B cell (primary cell): Measurements from ENCODE around the gene HIRA. TPM values are rescaled to one million over a fixed set of nuclear protein-coding genes. Genes with fewer than 3 reads are reported as not detected.

ENCODE experiments used
- ATAC-seq: fragments of 200-7000 bp; cut with Tn5 transposase; one replicate; pipeline ENCODE4 v1.10.0; 2021; ENCODE audit warnings: low read depth, mild to moderate bottlenecking, moderate number of reproducible peaks, moderate library complexity
- CTCF ChIA-PET: fragments of 350-600 bp; sonication (Branson Sonifier 250); formaldehyde crosslinking; loops from one replicate; lab custom pipeline; 2021; ENCODE audit warnings: antibody characterized with exemption, inconsistent platforms; lab: Charles Lee
- POLR2A ChIA-PET: fragments of 350-600 bp; sonication (Branson Sonifier 250); formaldehyde crosslinking; loops from one replicate; lab custom pipeline; 2021; ENCODE audit warnings: antibody characterized with exemption; lab: Charles Lee
- DNase-seq: peaks from one replicate; pipeline ENCODE4 v3.0.0; 2013
- H2AFZ ChIP-seq: 2 replicates; pipeline ENCODE4 v1.6.1; 2012; ENCODE audit warnings: mild to moderate bottlenecking, low read depth, low read length; ENCODE audit not compliant: insufficient read depth, poor library complexity, severe bottlenecking
- H3K27ac ChIP-seq, 2 donors: 1 replicate in 1 of 2; 2 replicates in 1 of 2; pipeline ENCODE4 v1.5.1; 2012 to 2013; ENCODE audit warnings: low read length in 2 of 2, mild to moderate bottlenecking in 2 of 2, moderate library complexity in 1 of 2
- H3K27me3 ChIP-seq, 4 experiments: fragments of 200-600 bp in 1 of 4; sonication (generic) in 1 of 4; replicated peaks in 1 of 4; 1 replicate in 2 of 4; 2 replicates in 2 of 4; pipeline versions ENCODE4 v1.6.1 to v1.7.0; 2013 to 2016; ENCODE audit warnings: low read length in 3 of 4, mild to moderate bottlenecking in 2 of 4, mixed read lengths in 1 of 4, moderate library complexity in 1 of 4; ENCODE audit not compliant: insufficient read depth in 4 of 4, control insufficient read depth in 3 of 4; ENCODE audit errors: control extremely low read depth in 1 of 4
- H3K36me3 ChIP-seq, 2 experiments: replicated peaks in 1 of 2; 1 replicate in 1 of 2; 2 replicates in 1 of 2; pipeline versions ENCODE4 v1.6.1 to v1.7.1; 2013; ENCODE audit warnings: low read length in 1 of 2; ENCODE audit not compliant: insufficient read depth in 2 of 2, control insufficient read depth in 1 of 2; ENCODE audit errors: control extremely low read depth in 1 of 2, extremely low read depth in 1 of 2
- H3K4me1 ChIP-seq, 2 donors: fragments of 200-600 bp in 1 of 2; sonication (generic) in 1 of 2; 1 replicate in 1 of 2; 2 replicates in 1 of 2; pipeline versions ENCODE4 v1.5.1 to v1.6.1; 2013 to 2017; ENCODE audit warnings: low read length in 2 of 2; ENCODE audit not compliant: control insufficient read depth in 2 of 2, insufficient read depth in 2 of 2
- H3K4me2 ChIP-seq: replicated peaks from 2 replicates; pipeline ENCODE3; 2012; ENCODE audit warnings: mild to moderate bottlenecking, low read depth, low read length; ENCODE audit not compliant: poor library complexity, severe bottlenecking
- H3K4me3 ChIP-seq, 5 experiments: fragments of 200-600 bp in 1 of 5; sonication (generic) in 1 of 5; 1 replicate in 3 of 5; 2 replicates in 2 of 5; pipeline versions ENCODE4 v1.5.1 to v1.7.0; 2011 to 2016; ENCODE audit warnings: low read length in 4 of 5, mild to moderate bottlenecking in 4 of 5, low read depth in 2 of 5, control low read depth in 1 of 5, moderate library complexity in 1 of 5; ENCODE audit not compliant: insufficient read depth in 1 of 5; ENCODE audit errors: control extremely low read depth in 1 of 5, extremely low read depth in 1 of 5
- H3K79me2 ChIP-seq: fragments of 200-600 bp; sonication (generic); one replicate; pipeline ENCODE4 v1.6.0; 2016; ENCODE audit warnings: low read length; ENCODE audit not compliant: control insufficient read depth, insufficient read depth
- H3K9ac ChIP-seq: fragments of 200-600 bp; sonication (generic); 2 replicates; pipeline ENCODE4 v1.6.1; 2017; ENCODE audit warnings: mild to moderate bottlenecking, low read length, moderate library complexity
- H3K9me3 ChIP-seq, 3 donors: one replicate each; pipeline versions ENCODE4 v1.6.1 to v1.7.1; 2013; ENCODE audit warnings: low read length in 2 of 3; ENCODE audit not compliant: control insufficient read depth in 2 of 3, insufficient read depth in 1 of 3; ENCODE audit errors: control extremely low read depth in 1 of 3
- H4K20me1 ChIP-seq: 2 replicates; pipeline ENCODE4 v1.6.0; 2012; ENCODE audit warnings: mild to moderate bottlenecking, low read length; ENCODE audit not compliant: insufficient read depth, control insufficient read depth, poor library complexity, severe bottlenecking
- H3K27ac Mint-ChIP-seq: one replicate; pipeline ENCODE4 v1.8.0; 2021; ENCODE audit warnings: mixed read lengths
- H3K27me3 Mint-ChIP-seq: one replicate; pipeline ENCODE4 v1.8.0; 2021; ENCODE audit warnings: mixed read lengths
- H3K4me1 Mint-ChIP-seq: one replicate; pipeline ENCODE4 v1.8.0; 2021; ENCODE audit warnings: mixed read lengths
- H3K4me3 Mint-ChIP-seq: one replicate; pipeline ENCODE4 v1.8.0; 2021; ENCODE audit warnings: mixed read lengths
- H3K9me3 Mint-ChIP-seq: one replicate; pipeline ENCODE4 v1.8.0; 2022; ENCODE audit warnings: mixed read lengths; ENCODE audit not compliant: insufficient read depth
- EZH2 ChIP-seq: IDR thresholded peaks from 2 replicates; pipeline ENCODE4 v1.6.1; 2012; ENCODE audit warnings: borderline replicate concordance, low read depth, mild to moderate bottlenecking, moderate library complexity, low read length; ENCODE audit not compliant: insufficient read depth, poor library complexity, severe bottlenecking
- whole genome bisulfite sequencing: methylation state at CpG from one replicate; pipeline ENCODE4 v1.1.5; 2013; ENCODE audit warnings: missing lambda C conversion rate; ENCODE audit not compliant: insufficient coverage; 5-methylcytosine and 5-hydroxymethylcytosine counted together
- intact Hi-C: fragments of 100-400 bp; cut with micrococcal nuclease; formaldehyde crosslinking; loops from one replicate; pipeline ENCODE4 v1.10.0; 2022
- polyA plus RNA-seq: library from polyadenylated mRNA; depleted of rRNA; stranded (reverse); fragments of >200 nt; gene quantifications from 2 replicates; pipeline ENCODE4 v1.2.3, GENCODE V29; 2012
- total RNA-seq, 2 donors: library from RNA; stranded (reverse); fragments of 120-200 nt in 1 of 2; gene quantifications; 1 replicate in 1 of 2; 2 replicates in 1 of 2; pipeline versions ENCODE4 v1.2.3 to v1.2.4, GENCODE V29; 2013 to 2022
- TF ChIP-seq, protein P1 (sequence below): fragments of 200-600 bp; IDR thresholded peaks from one replicate; pipeline ENCODE4 v1.8.0; 2022; ENCODE audit warnings: antibody characterized with exemption, mild to moderate bottlenecking

HIRA gene
- total and polyA plus RNA-seq, 2 donors (not counting 1 experiment from before 2014, with no cell fraction given) = 28.3 to 34.5 TPM

DNA sequence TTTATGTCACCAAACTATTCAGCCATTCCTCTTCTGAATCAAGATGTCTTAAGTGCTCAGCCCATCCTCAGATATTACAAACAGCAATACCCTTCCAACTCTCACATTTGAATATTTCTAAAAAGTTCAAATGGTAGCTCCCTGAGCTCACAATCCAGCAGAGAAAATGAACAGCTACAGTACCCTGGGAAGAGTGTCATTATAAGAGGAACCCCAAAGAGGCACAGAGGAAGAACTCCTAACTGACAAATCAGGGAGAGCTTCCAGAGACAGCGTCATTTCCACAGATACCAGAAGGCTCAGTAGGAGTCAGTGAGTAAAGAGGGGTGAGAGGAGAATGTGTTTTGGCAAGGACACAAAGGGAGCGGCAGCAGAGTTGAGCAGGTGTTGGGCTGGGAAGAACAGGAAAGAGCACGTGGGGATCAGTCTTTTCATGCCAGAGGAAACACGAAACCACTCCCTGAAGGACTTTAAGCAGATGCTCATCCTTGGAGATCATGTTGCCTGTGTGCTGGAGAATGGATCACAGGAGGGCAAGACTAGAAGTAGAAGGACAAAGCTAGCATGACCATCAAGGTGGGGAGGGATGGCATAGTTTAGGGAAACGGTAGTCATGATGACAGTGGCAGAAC, 144.3 kb downstream of the HIRA start:
- Histone ChIP-seq H3K27ac (no peak overlapping the region), H3K36me3 (no peaks in the 10 kb centered on the region), H3K4me2 (no peak overlapping the region), H3K9ac (no peak overlapping the region), H3K4me3 (no peak overlapping the region), H4K20me1 (no peaks in the 10 kb centered on the region), H2AFZ (no peak overlapping the region), H3K79me2 (no peaks in the 10 kb centered on the region), H3K4me1 (peaks cover 8 to 10% of the 10 kb centered on the region in 2 donors), H3K9me3 (no peaks in the 10 kb centered on the region), H3K27me3 (peaks cover 0 to 13% (median 3%) of the 10 kb centered on the region in 4 experiments)
- CTCF ChIA-PET = interaction anchor here (0.6 to 1.7 kb wide), 4 partner anchors 9 to 353 kb away, joined by 3 to 4 read pairs (median 3); no protein-coding TSS in a partner anchor
- no peak for DNase-seq
- TF ChIP-seq, protein P1, sequence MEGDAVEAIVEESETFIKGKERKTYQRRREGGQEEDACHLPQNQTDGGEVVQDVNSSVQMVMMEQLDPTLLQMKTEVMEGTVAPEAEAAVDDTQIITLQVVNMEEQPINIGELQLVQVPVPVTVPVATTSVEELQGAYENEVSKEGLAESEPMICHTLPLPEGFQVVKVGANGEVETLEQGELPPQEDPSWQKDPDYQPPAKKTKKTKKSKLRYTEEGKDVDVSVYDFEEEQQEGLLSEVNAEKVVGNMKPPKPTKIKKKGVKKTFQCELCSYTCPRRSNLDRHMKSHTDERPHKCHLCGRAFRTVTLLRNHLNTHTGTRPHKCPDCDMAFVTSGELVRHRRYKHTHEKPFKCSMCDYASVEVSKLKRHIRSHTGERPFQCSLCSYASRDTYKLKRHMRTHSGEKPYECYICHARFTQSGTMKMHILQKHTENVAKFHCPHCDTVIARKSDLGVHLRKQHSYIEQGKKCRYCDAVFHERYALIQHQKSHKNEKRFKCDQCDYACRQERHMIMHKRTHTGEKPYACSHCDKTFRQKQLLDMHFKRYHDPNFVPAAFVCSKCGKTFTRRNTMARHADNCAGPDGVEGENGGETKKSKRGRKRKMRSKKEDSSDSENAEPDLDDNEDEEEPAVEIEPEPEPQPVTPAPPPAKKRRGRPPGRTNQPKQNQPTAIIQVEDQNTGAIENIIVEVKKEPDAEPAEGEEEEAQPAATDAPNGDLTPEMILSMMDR = no peak
- no peak for TF ChIP-seq EZH2
- no peak overlapping the region for H3K27ac Mint-ChIP-seq
- no peak overlapping the region for H3K4me3 Mint-ChIP-seq
- H3K27me3 Mint-ChIP-seq = peaks cover 18% of the 10 kb centered on the region
- H3K4me1 Mint-ChIP-seq = peaks cover 16% of the 10 kb centered on the region
- WGBS = 64% methylated on average over 5 of the region's 5 CpGs
- intact Hi-C loops = no loop called here
- ATAC-seq = no peak
- H3K9me3 Mint-ChIP-seq = no peaks in the 10 kb centered on the region
- POLR2A ChIA-PET = no interaction called here

DNA sequence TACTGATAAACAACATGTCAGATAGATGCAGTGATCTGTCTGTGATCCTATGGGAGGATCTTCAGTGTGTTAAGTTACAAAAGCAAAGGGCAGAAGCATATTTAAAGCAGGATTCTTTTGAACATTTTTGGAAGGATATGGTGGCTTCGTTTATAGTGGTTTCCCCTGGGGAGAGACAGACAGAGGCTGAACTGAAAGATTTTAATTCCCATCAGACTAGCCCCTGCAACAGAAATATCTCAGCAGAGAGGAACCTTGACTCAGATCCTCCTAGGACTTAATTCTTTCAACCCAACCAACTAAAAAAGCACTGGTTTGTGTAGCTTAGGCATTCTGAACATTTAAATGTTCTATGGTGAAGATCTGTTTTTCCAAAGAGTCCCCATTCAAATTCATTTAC, 145.7 kb downstream of the HIRA start:
- Histone ChIP-seq H3K27ac (no peak overlapping the region), H4K20me1 (no peaks in the 10 kb centered on the region), H3K9ac (no peak overlapping the region), H3K36me3 (no peaks in the 10 kb centered on the region), H3K4me1 (peaks cover 4 to 5% of the 10 kb centered on the region in 2 donors), H3K79me2 (no peaks in the 10 kb centered on the region), H2AFZ (no peak overlapping the region), H3K9me3 (no peaks in the 10 kb centered on the region), H3K4me2 (no peak overlapping the region), H3K4me3 (no peak overlapping the region), H3K27me3 (peaks cover 0 to 10% (median 1%) of the 10 kb centered on the region in 4 experiments)
- WGBS = no CpG with 5 or more reads among the region's 1 CpG
- Mint-ChIP-seq H3K9me3 (no peaks in the 10 kb centered on the region), H3K4me1 (peaks cover 10% of the 10 kb centered on the region), H3K27me3 (peaks cover 16% of the 10 kb centered on the region), H3K4me3 (no peak overlapping the region), H3K27ac (no peak overlapping the region)
- DNase-seq = no peak
- intact Hi-C loops = no loop called here
- POLR2A ChIA-PET = no interaction called here
- no peak for ATAC-seq
- no peak for TF ChIP-seq EZH2
- TF ChIP-seq, protein P1 = no peak
- CTCF ChIA-PET = interaction anchor here (0.6 to 1.7 kb wide), 4 partner anchors 10 to 107 kb away, joined by 3 to 5 read pairs (median 4); no protein-coding TSS in a partner anchor
